ENCODE data around the gene IDUA. TPM values are rescaled to one million over a fixed set of nuclear protein-coding genes. Genes with fewer than 3 reads are reported as not detected.
A peak's percentile ranks its signal among the peaks of the same experiment; 100 is the strongest.
"Not testable (repeated sequence)": the region's sequence is repeated elsewhere in the genome, so short reads cannot be mapped to it uniquely, and the experiment has no call there.

IDUA gene
- total RNA-seq (10 to 100 TPM; 42.3 to 72.4 (median 65.8) TPM), polyA plus RNA-seq (10 to 100 TPM in 1 of 2 donors, 1 to 10 TPM in 1; 8.3 to 18.1 TPM), total RNA-seq (33.9 reads per million, percentile 63 among the genes with 10 or more reads in this experiment)

DNA sequence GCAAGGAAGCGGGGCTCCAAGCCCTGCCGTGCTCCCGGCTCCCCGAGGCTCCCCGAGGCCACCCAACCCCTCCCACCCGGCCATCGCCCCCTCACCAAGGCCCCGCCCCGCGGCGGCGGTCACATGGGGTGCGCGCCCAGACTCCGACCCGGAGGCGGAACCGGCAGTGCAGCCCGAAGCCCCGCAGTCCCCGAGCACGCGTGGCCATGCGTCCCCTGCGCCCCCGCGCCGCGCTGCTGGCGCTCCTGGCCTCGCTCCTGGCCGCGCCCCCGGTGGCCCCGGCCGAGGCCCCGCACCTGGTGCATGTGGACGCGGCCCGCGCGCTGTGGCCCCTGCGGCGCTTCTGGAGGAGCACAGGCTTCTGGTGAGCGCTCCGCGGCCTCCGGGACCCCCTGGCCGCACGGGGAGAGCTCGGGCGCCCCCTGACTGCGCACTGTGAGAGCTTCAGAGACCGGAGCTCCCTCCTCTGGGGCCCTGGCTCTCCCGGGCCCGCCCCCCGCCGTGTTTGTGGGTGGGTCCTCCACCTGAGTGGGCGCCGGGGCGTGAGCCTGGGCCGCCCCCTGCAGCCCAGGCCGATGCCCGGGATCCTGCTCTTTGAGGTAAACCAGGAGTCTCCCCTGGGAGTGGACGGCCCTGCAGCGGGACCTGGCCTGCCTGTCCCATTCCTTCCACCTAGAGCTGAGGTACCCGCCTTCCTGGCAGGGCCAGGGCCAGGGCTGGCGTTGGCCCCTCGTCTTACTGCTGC is at the start of gene IDUA:
IDUA (plus strand) TSS at position 166 of the 745 bp plus-strand sequence; CDS start at position 207, 41 bp downstream.
- peaks cover 11 to 34% (median 22%) of the 10 kb centered on the region in 7 donors for H3K4me1 Mint-ChIP-seq
- POLR2A ChIA-PET, result interaction anchor here (0.6 to 2.1 kb wide), 5 partner anchors 55 to 244 kb away, joined by 3 to 14 read pairs (median 4); partner anchors contain the start of genes GAK and TMEM175

DNA sequence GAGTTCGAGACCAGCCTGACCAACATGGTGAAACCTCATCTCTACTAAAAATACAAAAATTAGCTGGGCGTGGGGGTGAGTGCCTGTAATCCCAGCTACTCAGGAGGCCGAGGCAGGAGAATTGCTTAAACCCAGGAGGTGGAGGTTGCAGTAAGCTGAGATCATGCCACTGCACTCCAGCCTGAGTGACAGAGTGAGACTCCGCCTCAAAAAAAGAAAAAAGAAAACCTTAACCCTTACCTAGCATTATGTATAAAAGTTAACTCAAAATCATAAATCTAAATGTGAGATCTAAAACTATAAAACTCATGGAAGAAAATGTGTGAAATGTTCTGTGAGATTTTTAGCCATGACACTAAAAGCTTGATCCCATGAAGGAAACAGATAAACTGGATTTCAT is 47.3 kb upstream of the IDUA start:
- H3K4me3 Mint-ChIP-seq; H3K4me1 ChIP-seq (ENCODE audit: control insufficient read depth in 2 of 2, insufficient read depth in 2 of 2, low read length in 2 of 2); H3K27ac ChIP-seq (ENCODE audit: low read depth, low read length); H3K9me3 ChIP-seq (ENCODE audit: control insufficient read depth in 2 of 3, low read length in 3 of 3); H3K9me3 Mint-ChIP-seq; DNase-seq; H3K36me3 Mint-ChIP-seq; H3K4me3 ChIP-seq (ENCODE audit: low read length); H3K27ac Mint-ChIP-seq; H3K36me3 ChIP-seq (ENCODE audit: control insufficient read depth in 2 of 3, insufficient read depth in 3 of 3, low read length in 3 of 3); H3K27me3 ChIP-seq (ENCODE audit: control insufficient read depth in 2 of 2, insufficient read depth in 2 of 2, low read length in 2 of 2); POLR2A ChIA-PET; H3K27me3 Mint-ChIP-seq; ATAC-seq; CTCF ChIA-PET: not testable (repeated sequence)
- intact Hi-C loops (cut with micrococcal nuclease), result loop anchor here in 1 of 2 donors (10.0 kb wide), 1 partner anchor 1475 kb away; the partner anchor contains the start of genes CFAP99 and ZFYVE28
- H3K4me1 Mint-ChIP-seq, result peaks cover under 1 to 21% (median 8%) of the 10 kb centered on the region in 7 donors

More for the DNA sequence above, at the start of gene IDUA:
- CTCF ChIA-PET, result interaction anchor here (1.1 to 3.0 kb wide), 3 partner anchors 55 to 245 kb away, joined by 4 to 19 read pairs (median 4); partner anchors contain the start of genes GAK and TMEM175
- Histone ChIP-seq H3K9me3 (ENCODE audit: control insufficient read depth in 2 of 3, low read length in 3 of 3) (no peaks in the 10 kb centered on the region), H3K4me3 (ENCODE audit: low read length) (peak within 1 kb of the TSS; percentile 82), H3K27ac (ENCODE audit: low read depth, low read length) (peak within 1 kb of the TSS; percentile 78), H3K27me3 (ENCODE audit: control insufficient read depth in 2 of 2, insufficient read depth in 2 of 2, low read length in 2 of 2) (no peaks in the 10 kb centered on the region), H3K4me1 (ENCODE audit: control insufficient read depth in 2 of 2, insufficient read depth in 2 of 2, low read length in 2 of 2) (peaks cover 19 to 21% of the 10 kb centered on the region in 2 donors), H3K36me3 (ENCODE audit: control insufficient read depth in 2 of 3, insufficient read depth in 3 of 3, low read length in 3 of 3) (peaks cover 0 to 33% (median 0%) of the 10 kb centered on the region in 3 experiments)
- ATAC-seq, result peak; percentile 93
- peak within 1 kb of the TSS; percentile 76 to 90 (median 85) for H3K27ac Mint-ChIP-seq
- intact Hi-C loops (cut with micrococcal nuclease), result loop anchor here (1.0 to 10.0 kb wide), 12 partner anchors 14 to 742 kb away; partner anchors contain the start of genes DGKQ (in 2 of the 2), GAK (in 2 of the 2), TMEM175 (in 2 of the 2) and CTBP1 (in 1 of the 2)
- peaks cover 0 to 3% (median 0%) of the 10 kb centered on the region in 5 donors for H3K36me3 Mint-ChIP-seq
- peak within 1 kb of the TSS; percentile 87 to 95 (median 92) for H3K4me3 Mint-ChIP-seq
- no peaks in the 10 kb centered on the region for H3K9me3 Mint-ChIP-seq
- DNase-seq, result peak; percentile 75 to 90 (median 84)
- H3K27me3 Mint-ChIP-seq, result no peaks in the 10 kb centered on the region

DNA sequence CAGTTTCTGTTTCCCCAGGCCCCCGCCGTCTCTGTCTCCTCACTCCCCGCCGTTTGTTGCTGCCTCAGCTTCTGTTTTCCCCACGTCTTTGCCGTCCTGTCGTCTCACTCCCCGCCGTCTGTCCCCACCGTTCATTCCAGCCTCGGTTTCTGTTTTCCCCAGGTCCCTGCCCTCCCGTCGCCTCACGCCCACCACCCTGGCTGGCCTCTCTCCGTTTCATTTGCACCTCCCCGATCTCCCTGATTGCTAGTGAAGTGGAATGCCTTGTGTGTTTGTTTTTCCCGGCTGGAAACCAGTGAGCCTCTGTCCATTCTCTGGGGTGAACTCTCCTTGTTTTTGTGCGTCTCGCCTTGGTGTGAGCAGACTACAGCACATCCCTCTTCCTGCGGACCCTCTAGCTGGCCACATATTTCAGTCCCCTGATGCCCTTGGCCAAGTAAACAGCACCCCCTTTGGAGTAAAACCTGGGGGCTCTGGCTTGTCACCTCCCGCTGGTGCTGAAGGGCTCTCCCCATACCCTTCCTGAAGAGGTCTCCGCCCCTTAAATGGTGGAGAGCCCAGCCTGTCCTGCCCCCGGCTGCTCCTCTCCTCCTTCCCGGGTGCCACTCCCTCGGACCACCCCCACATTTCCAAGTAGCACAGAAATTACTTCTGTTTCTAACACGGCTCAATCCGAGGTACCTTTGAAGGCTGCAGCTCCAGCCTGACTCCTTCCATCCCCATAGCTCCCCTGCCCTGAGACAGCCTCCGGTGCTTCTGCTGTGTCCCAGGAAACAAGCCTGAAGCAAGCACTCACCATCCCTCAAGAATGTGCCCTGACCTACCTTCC is 41.4 kb upstream of the IDUA start:
- DNase-seq (no peak), ATAC-seq (no peak)
- Mint-ChIP-seq H3K27ac (no peak overlapping the region), H3K4me3 (no peak overlapping the region), H3K9me3 (peaks cover 0 to 2% (median 0%) of the 10 kb centered on the region in 11 donors), H3K4me1 (peaks cover 0 to 16% (median 7%) of the 10 kb centered on the region in 7 donors), H3K36me3 (peaks cover 0 to 6% (median 0%) of the 10 kb centered on the region in 5 donors), H3K27me3 (no peaks in the 10 kb centered on the region)
- Histone ChIP-seq H3K27ac (ENCODE audit: low read depth, low read length) (no peak overlapping the region), H3K4me3 (ENCODE audit: low read length) (no peak overlapping the region), H3K36me3 (ENCODE audit: control insufficient read depth in 2 of 3, insufficient read depth in 3 of 3, low read length in 3 of 3) (no peaks in the 10 kb centered on the region), H3K27me3 (ENCODE audit: control insufficient read depth in 2 of 2, insufficient read depth in 2 of 2, low read length in 2 of 2) (no peaks in the 10 kb centered on the region), H3K4me1 (ENCODE audit: control insufficient read depth in 2 of 2, insufficient read depth in 2 of 2, low read length in 2 of 2) (no peaks in the 10 kb centered on the region), H3K9me3 (ENCODE audit: control insufficient read depth in 2 of 3, low read length in 3 of 3) (no peaks in the 10 kb centered on the region)
- intact Hi-C loops (cut with micrococcal nuclease), result no loop called here
- CTCF ChIA-PET, result no interaction called here
- POLR2A ChIA-PET, result no interaction called here

DNA sequence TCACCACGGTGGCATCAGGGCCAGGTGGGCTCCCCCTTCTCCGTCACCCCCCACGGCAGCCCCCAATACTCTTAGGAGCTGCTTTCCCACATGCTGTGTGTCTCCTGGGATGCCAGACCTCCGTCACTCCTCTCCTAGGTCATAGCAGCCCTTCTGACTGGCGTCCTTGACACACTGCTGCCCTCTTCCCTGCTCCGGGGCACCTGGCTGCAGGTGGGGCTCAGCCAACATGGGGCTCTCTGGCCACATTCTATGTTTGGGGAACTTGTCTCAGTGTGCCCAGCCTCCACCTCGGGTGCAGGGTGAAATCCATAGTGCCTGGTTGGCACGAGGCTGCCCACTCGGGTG is 40.8 kb upstream of the IDUA start:
- ATAC-seq, result no peak
- peaks cover 0 to 4% (median 0%) of the 10 kb centered on the region in 11 donors for H3K9me3 Mint-ChIP-seq
- H3K4me3 ChIP-seq (ENCODE audit: low read length), result no peak overlapping the region
- H3K36me3 ChIP-seq (ENCODE audit: control insufficient read depth in 2 of 3, insufficient read depth in 3 of 3, low read length in 3 of 3), result peaks cover 0 to under 1% (median 0%) of the 10 kb centered on the region in 3 experiments
- H3K4me1 Mint-ChIP-seq, result peaks cover 0 to 16% (median 7%) of the 10 kb centered on the region in 7 donors
- no peaks in the 10 kb centered on the region for H3K27me3 Mint-ChIP-seq
- no peaks in the 10 kb centered on the region for H3K9me3 ChIP-seq (ENCODE audit: control insufficient read depth in 2 of 3, low read length in 3 of 3)
- POLR2A ChIA-PET, result no interaction called here
- no peaks in the 10 kb centered on the region for H3K27me3 ChIP-seq (ENCODE audit: control insufficient read depth in 2 of 2, insufficient read depth in 2 of 2, low read length in 2 of 2)
- intact Hi-C loops (cut with micrococcal nuclease), result no loop called here
- DNase-seq, result no peak
- no peaks in the 10 kb centered on the region for H3K4me1 ChIP-seq (ENCODE audit: control insufficient read depth in 2 of 2, insufficient read depth in 2 of 2, low read length in 2 of 2)
- H3K27ac ChIP-seq (ENCODE audit: low read depth, low read length), result no peak overlapping the region
- H3K4me3 Mint-ChIP-seq, result no peak overlapping the region
- CTCF ChIA-PET, result no interaction called here
- peaks cover 0 to 6% (median 0%) of the 10 kb centered on the region in 5 donors for H3K36me3 Mint-ChIP-seq
- no peak overlapping the region for H3K27ac Mint-ChIP-seq

DNA sequence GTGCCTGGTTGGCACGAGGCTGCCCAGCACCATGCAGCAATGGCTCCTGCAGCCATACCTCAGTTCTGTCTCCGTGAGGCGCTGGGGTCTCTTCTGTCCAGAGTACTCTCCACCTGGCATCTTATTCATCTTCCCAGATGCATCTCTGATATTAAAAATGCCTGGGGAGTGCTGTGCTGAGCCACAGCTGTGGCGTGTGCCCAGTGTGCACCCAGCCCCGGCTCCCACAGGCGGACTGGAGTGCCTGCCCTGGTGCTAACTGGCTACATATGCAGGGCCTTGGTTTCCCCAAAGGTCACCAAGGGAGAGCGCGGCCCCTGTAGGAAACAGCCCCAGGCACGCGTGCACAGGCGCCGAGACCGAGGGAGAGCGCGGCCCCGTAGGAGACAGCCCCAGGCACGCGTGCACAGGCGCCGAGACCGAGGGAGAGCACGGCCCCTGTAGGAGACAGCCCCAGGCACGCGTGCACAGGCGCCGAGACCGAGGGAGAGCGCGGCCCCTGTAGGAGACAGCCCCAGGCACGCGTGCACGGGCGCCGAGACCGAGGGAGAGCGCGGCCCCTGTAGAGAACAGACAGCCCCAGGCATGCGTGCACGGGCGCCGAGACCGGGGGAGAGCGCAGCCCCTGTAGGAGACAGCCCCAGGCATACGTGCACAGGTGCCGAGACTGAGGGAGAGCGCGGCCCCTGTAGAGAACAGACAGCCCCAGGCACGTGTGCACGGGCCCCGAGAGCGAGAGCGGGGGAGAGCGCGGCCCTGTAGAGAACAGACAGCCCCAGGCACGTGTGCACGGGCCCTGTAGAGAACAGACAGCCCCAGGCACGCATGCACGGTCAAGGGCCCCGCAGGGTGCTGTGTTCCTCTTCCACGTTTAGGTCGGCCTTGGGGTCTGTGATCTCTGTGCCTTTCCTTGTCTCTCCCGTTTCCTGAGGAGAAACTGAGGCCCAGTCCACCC is 40.0 kb upstream of the IDUA start:
- Histone ChIP-seq H3K9me3 (ENCODE audit: control insufficient read depth in 2 of 3, low read length in 3 of 3) (no peaks in the 10 kb centered on the region), H3K27me3 (ENCODE audit: control insufficient read depth in 2 of 2, insufficient read depth in 2 of 2, low read length in 2 of 2) (no peaks in the 10 kb centered on the region), H3K36me3 (ENCODE audit: control insufficient read depth in 2 of 3, insufficient read depth in 3 of 3, low read length in 3 of 3) (peaks cover 0 to 8% (median 0%) of the 10 kb centered on the region in 3 experiments), H3K4me3 (ENCODE audit: low read length) (no peak overlapping the region), H3K4me1 (ENCODE audit: control insufficient read depth in 2 of 2, insufficient read depth in 2 of 2, low read length in 2 of 2) (no peaks in the 10 kb centered on the region), H3K27ac (ENCODE audit: low read depth, low read length) (no peak overlapping the region)
- intact Hi-C loops (cut with micrococcal nuclease), result no loop called here
- DNase-seq (no peak), ATAC-seq (no peak)
- Mint-ChIP-seq H3K27me3 (no peaks in the 10 kb centered on the region), H3K4me3 (peak overlapping the region in 1 of 10 donors; percentile 44), H3K4me1 (peaks cover 0 to 16% (median 7%) of the 10 kb centered on the region in 7 donors), H3K9me3 (peaks cover 0 to 4% (median 0%) of the 10 kb centered on the region in 11 donors), H3K27ac (no peak overlapping the region), H3K36me3 (peaks cover 0 to 6% (median 0%) of the 10 kb centered on the region in 5 donors)
- ChIA-PET CTCF (no interaction called here), POLR2A (no interaction called here)

Measured in naive thymus-derived CD4-positive, alpha-beta T cell (primary cell).